Activated CD8-positive, alpha-beta memory T cell treated with anti-CD3 and anti-CD28 coated beads for 4 hours (primary cell): ENCODE measurements around the gene NHSL2.

Experiments used
- DNase-seq, 2 donors: peaks; one replicate each; pipeline ENCODE4 v3.0.0-alpha.2; 2020; ENCODE audit warnings: low read depth in 2 of 2

Gene NHSL2

DNA sequence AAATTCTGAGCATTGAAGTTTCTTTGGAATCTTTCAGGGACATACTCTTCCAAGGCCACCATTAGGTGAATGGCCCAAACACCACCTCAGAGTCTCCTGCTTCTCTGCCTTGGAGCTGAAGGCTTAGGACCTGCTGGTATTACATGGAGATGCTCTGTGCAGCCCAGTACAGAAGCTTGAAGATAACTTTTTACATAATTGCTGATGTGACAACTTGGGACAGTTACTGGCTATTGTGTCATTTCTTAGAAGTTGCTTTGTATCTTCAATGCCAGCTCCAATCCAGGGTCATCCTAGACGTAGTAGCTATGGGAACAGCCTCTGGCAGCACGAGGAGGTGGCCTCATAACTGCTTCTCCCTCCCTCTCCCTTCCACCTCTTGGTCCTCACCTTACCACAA, 160.6 kb downstream of the NHSL2 start:
- DNase-seq: no peak

DNA sequence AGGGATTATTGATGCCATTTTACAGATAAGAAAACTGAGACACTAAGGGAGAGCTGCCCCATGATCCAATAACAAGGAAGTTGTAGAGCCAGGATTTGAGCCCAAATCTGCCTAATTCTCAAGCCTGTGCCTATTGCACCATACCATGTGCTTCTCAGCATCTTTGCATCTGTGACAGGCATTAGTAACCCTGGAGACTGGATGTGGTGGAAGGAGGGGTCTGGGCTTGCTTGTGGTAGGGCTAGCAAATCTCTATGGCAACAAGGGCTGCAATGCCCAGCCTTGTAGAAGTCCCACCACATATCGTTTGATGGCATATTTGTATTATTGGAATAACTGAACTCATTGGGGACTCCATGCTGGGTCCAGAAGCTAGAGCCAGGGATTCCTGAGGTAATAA, 163.0 kb downstream of the NHSL2 start:
- DNase-seq: no peak

DNA sequence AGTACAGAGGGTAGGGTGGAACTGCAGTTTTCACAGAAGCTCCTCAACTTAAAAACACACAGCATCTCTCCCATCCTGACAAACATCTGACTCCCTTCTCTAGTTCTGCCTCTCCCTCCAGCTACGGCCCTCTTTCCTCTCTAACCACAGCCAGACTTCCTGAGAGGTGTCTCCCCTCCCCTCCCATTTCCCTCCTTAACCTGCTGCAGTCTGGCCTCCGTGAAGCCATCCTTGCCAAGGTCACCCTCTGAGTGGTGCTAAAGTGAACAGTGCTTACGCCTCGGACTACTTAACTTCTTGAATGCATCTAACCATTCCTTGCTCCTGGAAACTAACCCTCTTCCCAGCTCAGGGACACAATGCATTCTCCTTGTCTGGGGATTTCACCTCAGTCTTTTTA, 167.8 kb downstream of the NHSL2 start:
- no peak for DNase-seq

DNA sequence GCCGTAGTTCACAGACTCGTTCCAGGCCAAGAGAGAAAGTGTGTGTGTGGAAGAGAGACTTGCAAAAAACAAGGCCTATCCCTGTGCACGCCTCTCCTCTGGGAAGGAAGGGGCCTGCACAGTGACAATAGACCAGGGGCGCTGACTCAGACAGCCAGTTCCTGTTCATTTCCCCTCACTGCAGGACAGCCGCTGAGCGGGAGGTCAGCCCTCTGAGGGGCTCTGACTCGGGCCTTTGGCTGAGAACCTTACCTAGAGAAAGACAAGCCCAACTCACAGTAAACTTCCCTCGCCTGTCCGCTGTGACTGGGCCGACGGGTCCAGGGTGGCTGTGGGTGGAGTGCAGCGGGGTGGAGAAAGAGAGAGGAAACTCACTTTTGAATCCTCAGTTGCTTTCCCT, 169.0 kb downstream of the NHSL2 start:
- DNase-seq: no peak

DNA sequence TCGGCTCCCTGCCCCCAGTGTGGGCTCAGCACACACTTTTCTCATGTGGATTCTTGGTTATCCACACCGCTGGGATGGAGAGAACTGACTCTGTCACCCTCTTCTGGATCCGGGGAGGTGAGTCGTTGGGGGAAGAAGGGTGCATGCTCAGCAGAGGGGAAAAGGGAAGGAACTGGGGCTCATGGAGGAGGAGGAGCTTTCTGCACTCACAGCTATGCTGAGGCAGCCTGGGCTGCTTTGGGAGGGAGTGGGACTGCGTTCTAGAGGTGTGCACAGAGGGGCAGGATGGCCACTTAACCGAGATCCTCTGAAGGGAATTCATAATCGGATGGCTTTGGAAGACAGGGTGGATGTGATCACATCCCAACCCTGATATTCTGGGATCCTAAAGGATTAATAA, 169.5 kb downstream of the NHSL2 start:
- no peak for DNase-seq

DNA sequence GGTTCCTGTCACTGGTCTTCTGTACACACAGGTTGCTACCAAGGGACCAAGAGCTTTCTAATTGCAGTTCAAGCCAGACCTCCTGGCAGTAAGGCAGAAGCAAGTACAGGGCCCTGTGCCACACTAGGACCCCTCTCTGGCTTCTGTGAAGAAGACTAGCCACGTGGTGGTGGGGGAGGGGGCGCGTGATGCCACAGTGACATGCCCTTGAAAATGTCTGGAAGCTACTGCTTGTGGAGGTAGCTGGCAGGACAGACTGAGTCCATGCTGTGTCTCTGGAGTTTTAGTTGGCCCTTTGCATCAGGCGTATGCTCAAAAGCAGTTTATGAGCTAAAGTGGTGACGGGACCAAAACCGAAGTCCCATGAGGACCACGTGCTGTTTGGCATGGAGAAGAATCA, 170.2 kb downstream of the NHSL2 start:
- no peak for DNase-seq

DNA sequence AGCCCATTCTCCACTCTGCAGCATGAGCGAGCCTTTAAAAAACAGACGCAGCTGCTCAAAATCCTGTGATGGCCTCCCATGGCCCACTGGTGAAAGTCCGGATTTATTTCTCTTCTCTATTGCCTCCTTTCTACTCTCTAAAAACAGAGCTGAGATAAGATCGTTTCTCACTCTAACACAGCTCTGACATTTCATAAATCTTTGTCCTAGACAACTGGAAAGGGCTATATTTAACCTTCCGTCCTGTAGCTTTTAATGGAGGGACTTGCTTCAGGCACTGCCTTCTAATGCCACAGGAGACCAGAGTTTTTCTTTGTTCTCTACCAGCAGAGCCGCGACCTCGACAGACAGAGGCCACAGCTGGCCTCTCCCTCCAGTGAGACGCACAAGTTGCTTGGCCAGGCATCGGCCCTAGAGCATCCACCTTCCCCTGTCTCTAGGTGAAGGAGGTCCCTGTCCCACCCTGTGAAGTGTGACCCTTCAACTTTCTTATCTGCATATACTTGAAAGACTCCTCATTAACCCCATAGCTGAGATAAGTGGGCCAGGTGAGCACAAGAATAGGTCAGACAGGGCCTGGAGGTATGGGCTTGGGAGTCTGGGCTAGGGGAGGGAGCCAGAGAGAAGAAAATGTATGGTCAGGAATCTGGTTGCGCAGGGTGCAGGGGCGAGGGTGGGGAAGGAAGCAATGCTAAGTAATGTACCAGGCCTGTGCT, 171.1 kb downstream of the NHSL2 start:
- no peak for DNase-seq

DNA sequence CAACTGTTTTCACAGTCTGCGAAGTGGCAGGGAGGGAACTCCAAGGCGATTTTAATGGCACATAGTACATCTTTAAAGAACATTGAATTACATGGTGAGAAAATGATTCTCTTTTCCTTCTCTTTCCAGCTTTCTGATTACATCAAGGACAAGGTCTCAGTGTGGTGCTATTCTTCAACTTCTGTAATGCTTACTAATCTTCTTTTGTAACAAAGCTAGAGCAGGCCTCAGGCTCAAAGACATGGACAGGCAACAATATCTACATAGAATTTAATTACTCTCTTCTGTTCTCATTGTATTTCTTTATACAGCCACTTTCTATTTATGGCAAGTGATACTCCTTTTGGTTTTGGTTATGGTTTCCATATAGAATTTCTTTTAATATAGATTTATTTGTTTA, 172.6 kb downstream of the NHSL2 start:
- no peak for DNase-seq

DNA sequence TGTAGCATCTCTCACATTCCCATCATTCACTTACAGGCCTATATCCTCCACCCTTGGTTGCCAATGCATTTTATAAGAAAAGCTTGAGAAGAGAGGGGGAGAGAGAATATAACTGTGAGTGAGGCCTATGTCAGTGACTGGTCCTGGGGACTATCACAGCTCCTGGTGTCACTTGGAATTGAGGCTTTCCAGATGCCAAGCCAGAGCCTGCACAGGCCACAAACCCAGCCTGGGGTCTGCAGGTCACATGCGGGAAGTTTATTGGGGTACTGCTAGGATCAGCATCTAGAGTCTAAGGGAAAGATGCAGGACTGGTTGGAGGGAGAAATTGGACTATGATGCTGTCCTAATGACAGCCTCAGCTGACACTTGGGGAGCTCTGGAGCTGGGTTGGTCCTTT, 173.5 kb downstream of the NHSL2 start:
- no peak for DNase-seq

DNA sequence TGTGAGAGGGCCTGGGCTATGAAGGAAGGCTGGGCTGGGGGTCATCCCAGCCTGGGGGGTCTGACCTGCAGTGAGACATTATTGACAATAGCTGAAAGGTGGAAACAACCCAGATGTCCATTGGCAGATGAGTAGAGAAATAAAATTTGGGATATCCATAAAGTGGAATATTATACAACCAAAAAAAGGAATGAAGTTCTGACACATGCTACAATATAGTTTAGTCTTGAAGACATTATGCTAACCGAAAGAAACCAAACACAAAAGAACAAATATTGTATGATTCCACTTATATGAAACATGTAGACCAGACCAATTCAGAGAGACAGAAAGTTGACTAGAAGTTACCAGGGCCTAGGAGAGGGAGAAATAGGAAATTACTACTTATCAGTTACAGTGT, 176.3 kb downstream of the NHSL2 start:
- DNase-seq: no peak

DNA sequence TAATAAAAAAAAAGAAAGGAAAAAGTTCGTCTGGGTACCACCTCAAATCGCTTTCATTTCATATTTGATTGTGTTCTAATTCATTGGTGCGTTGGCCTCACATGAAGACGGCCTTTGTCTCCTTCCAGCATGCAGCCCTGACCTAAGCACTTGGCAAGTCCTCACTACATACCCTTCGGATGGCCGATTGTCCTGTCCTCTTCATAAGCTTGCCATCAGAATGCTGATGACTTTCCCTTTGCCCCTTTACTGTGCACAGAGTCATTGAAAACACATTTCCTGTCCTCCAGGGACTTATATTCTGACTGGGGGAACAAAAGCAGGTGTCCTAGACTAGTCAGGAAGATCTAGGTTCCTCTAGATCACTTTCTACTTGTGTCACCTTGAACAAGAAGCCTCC, 178.1 kb downstream of the NHSL2 start:
- DNase-seq: no peak

DNA sequence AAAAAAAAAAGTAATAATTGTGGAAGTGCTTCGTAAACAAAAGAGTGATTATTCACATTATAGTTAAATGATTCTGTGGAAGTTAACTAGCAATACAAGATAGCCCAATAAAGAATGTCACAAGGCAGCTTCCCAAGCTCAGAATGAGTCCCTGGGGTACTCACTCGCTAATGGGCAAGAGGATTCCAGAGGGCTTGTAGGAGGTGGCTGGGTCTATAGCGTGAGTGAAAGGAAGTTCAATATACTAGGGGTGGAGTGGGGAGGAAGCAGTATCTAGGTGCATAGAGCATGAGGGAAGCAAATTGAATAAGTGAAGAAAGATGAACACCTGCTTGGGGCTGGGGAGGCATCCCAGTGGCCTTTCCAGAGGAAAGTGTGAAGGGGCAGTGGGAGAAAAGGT, 178.6 kb downstream of the NHSL2 start:
- no peak for DNase-seq

DNA sequence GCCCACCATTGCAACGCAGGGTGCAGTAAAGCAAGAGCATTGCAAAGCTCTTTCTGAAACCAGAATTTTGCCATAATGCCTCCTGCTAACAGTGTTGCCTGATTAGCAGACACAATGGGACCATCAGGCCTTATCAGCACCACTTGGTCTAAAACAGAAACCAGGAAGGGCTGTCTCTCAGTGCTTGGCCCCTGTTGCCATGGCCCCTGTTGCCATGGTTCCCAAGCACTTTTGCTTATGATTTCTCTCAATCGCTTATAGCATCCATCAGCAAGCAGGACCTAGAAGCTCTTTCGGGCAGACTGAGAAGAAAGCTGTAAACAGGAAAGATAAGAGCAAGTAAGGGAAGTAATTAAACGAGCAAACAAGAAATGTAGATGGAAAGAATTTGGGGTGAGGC, 184.2 kb downstream of the NHSL2 start:
- DNase-seq: peak in 1 of 2 donors; percentile 31

DNA sequence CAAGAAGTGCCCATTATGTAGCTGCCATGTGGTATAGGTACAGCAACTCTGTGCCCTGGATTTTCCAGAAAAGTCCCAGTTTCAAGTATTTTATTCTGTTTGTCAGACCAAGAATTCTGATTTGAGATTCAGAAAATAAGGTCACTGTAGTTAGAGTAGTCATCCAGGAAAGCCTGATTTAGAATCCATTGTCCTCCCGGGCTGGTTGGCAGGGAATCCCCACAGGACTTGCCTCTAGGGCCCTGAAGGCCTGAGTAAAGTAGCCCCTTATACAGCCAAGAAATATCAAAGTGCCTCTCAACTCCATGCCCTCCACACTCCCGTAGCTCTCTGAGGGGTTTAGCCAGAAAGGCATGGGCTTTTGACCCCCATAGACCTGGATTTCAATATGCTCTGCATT, 184.7 kb downstream of the NHSL2 start:
- no peak for DNase-seq

DNA sequence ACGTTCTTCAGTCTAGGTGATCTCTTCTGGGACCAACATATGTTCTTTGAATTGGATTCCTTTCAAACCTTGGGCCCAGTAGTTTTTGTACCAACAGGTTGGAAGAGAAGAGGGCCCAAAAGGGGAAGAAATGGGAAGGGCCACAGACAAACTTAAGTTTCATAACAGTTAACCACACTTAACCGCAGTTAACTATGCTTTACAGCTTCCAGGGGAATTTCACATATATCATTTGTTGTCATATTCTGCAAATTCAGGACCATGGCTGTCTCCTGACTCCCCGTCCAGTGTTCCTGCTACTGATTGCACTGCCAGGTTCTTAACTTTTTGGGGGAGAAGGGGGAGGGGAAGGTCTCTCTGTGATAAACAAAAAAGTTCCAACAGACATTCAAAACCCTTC, 186.5 kb downstream of the NHSL2 start:
- no peak for DNase-seq

DNA sequence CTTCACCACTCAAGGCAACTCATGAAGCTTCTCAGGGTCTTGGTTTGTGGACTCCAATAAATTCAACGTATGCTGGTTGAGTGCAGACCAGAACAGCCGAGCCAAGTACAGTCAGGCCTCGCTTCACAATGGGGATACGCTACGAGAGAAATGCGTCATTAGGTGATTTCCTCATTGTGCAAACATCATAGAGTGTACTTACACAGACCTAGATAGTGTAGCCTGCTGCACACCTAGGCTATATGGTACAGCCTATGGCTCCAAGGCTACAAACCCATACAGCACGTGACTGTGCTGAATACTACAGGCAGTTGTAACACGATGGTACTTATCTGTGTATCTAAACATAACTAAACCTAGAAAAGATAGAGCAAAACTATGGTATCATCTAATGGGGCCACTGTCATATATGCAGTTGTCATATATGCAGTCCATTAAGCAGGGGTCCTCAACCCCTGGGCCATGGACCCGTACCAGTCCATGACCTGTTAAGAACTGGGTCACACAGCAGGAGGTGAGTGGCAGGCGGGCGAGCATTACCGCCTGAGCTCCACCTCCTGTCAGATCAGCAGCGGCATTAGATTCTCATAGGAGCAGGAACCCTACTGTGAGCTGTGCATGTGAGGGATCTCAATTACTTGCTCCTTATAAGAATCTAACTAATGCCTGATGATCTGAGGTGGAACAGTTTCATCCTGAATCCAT, 189.6 kb downstream of the NHSL2 start:
- no peak for DNase-seq

DNA sequence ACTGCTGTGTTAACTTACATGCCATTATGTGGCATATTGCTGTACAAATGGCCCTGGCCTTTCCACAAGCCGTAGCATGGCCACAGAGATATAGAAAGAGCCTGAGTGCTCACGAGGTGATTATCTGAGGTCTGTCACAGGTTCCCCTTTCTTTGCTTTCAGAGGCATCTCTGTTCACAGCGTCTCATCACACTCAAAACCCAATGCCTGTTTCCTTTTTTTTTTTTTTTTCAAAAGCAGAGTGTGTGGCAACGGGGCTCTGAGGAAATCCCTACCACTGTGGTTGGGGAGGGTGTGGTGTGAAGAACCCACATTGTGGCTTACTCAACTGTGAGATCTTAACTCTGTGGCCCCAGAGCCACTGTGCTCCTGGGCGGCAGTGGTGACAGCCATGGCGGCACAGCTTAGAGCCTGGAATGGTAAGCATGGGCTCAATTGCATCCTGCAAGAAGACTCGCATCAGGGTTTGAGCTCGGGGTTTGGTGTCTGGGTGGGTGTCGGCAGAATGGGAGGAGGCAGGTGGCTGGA, 190.2 kb downstream of the NHSL2 start:
- DNase-seq: peak; percentile 43 to 44

DNA sequence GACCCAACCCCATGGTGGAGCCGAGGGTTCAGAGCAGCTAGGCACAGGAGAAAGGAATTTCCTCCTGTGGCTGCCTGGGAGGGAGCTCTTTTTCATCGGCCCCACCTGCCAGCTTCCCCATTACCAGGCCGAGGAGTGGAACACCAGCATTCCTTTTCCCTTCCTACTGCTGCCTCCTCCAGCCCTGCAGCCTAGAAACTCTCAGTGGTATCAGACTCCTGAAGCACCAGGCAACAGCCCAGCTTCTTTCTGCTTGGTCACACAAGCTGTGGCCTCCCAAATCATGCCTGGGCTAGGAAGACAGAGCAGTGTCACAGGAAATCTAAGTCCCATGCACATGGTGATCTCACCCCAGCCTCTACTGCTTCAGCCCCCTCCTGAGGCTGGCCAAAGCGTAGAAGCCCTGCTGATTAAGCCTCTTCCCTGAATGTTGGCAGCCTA, 191.0 kb downstream of the NHSL2 start:
- DNase-seq: no peak

DNA sequence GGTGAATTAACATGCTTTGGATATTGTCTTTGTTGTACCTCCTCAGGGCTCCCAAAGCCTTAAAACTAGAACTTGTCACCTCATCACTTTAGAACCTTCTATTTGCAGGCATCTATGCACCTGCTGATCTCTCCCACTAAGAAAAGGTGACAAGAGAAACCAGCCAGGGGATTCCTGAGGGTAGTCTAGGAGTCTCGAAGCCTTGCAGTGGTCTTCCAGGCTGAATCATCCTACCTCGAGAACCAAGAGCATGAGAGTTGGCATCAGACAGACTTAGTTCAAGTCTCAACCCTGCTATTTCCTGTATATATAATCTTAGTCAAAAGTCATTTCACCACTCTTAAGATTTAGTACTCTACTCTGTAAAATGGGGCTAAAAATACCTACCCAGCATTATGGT, 191.5 kb downstream of the NHSL2 start:
- no peak for DNase-seq

DNA sequence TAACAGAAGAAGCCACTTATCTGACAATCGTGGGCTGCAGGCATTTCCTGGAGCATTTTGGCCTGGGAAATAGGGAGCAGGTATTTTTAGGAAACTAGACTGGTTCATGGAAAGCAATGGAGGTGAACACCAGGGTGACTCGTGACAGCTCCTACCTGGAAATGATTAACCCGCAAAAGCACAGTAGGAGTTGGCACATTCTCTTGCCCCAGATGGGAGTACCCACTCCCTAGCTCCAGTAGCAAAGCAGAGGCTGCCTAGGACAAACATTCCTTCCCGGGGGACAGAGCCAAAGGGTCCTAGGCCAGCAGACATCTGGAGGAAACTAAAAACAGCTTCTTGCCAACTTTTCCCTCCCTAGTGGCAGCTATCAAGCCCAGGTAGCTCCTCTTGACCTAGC, 192.1 kb downstream of the NHSL2 start:
- no peak for DNase-seq

DNA sequence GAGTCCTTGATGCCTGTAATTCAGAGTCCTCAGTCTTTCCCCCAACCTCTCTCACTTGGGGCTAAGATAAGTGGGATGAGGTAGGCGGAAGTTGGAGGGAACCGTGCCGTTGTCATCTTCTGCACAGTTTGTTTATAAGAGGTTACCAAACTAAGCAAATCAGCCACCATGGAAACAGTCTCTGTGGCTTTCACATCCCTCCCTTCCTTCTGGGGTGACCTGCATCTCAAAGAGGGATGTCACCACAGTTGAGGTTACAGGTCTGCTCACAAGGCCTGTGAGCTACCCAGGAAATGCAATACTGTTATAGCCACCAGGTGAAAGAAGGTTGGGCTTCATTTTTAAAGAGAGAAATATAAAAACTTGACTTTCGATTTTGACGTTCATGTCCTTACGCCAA, 194.8 kb downstream of the NHSL2 start:
- no peak for DNase-seq

DNA sequence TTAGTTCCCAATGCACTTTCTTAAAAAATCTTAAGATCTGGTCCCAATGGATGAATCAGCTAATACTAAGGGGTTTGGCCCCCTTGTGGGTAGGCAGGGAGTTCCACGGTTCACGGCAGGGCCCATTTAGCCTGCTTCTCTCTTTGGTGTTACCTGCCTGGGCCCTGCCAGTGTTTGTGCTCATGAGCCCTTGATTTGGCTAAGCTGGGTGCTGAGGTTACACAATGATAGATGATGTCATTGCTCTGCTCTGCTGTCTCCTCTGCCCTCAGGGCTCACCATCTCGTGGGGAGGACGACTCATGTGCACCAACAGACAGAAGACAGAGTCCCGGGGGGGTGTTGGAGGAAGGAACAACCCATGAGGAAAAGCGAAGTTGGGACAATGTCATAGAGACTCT, 196.7 kb downstream of the NHSL2 start:
- DNase-seq: no peak

DNA sequence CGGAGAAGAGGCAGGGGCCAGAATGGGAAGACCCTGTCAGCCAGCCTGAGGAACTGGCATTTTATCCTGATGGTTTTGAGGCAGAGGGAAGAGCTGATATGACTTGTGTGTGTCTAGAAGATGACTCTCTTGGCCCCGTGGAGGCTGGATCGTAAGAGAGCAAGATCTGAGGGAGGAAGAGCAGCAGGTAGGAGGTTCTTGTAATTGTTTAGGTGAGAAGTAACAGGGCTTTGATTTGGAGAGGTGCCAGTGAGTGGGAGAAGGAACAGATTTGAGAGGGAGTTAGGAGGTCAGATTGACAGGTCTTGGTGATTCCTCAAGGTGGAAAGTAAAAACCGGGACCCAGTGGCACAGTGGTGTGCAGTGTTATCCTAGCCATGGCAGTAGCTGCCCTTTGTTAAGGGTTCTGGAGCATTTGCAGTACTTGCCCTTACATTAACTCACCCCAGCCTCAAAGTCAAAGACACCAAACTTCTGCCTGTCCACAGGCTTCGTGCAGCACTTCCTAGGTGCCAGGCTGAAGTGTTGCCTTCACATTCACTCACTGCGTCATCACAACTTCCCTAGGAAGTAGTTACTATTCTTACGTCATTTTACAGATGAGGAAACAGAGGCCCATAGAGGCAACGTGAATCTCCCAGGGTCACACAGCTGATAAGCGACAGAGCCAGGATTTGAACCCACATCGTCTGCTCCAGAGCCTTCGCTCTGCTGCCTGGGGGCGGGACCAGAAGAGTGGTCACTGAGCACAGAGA, 197.4 kb downstream of the NHSL2 start:
- no peak for DNase-seq
